ENCODE data around the gene PLA2G4E. TPM values are rescaled to one million over a fixed set of nuclear protein-coding genes. Genes with fewer than 3 reads are reported as not detected.

PLA2G4E gene
- total RNA-seq, 1 donor from 2014 or later: not detected

- no peaks in the 10 kb centered on the region for H3K27me3 ChIP-seq (ENCODE audit: low read depth)
- H3K36me3 ChIP-seq: no peaks in the 10 kb centered on the region
- intact Hi-C loops (cut with micrococcal nuclease): loop anchor here (5.0 kb wide), 1 partner anchor 62 kb away; no protein-coding TSS in a partner anchor
- peaks cover 6% of the 10 kb centered on the region for H3K4me1 ChIP-seq
- TF ChIP-seq CTCF (IDR thresholded peaks at IDR 0.05; ENCODE audit: borderline replicate concordance): no peak
- no peak overlapping the region for H3K4me3 ChIP-seq
- no peak for DNase-seq
- H3K9me3 ChIP-seq (replicated peaks): no peaks in the 10 kb centered on the region
- no peak overlapping the region for H3K27ac ChIP-seq (replicated peaks)
These were observed 30.2 kb downstream of the PLA2G4E start for GRCh38 chr15:41990691-41991090.

DNA sequence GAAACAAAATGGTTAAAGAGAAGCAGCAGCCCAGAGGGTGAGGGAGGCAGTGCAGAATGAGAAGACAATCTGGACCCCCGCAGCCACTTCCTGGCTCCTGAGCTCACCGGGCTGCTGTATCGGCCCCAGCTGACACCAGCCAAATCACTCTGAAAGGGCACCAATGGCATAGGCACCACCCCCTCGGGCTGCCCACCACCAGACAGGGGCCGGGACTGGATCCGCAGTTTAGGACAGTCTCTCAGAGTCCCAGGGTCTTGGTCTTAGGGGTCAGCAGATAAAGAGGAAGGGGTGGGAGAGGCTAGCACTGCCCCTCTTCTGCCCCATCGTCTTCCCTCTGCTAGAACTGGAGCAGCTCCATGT lies 30.6 kb downstream of the PLA2G4E start:
- no peak overlapping the region for H3K27ac ChIP-seq (replicated peaks)
- no peaks in the 10 kb centered on the region for H3K9me3 ChIP-seq (replicated peaks)
- no peaks in the 10 kb centered on the region for H3K36me3 ChIP-seq
- intact Hi-C loops (cut with micrococcal nuclease): loop anchor here (5.0 kb wide), 1 partner anchor 62 kb away; no protein-coding TSS in a partner anchor
- no peaks in the 10 kb centered on the region for H3K27me3 ChIP-seq (ENCODE audit: low read depth)
- H3K4me1 ChIP-seq: peaks cover 6% of the 10 kb centered on the region
- TF ChIP-seq CTCF (IDR thresholded peaks at IDR 0.05; ENCODE audit: borderline replicate concordance): no peak
- no peak for DNase-seq
- H3K4me3 ChIP-seq: no peak overlapping the region

GRCh38 chr15:41989573-41990242 lies 31.1 kb downstream of the PLA2G4E start:
- intact Hi-C loops (cut with micrococcal nuclease): loop anchor here (5.0 kb wide), 1 partner anchor 63 kb away; no protein-coding TSS in a partner anchor
- H3K27ac ChIP-seq (replicated peaks): no peak overlapping the region
- DNase-seq: peak; percentile 82

DNA sequence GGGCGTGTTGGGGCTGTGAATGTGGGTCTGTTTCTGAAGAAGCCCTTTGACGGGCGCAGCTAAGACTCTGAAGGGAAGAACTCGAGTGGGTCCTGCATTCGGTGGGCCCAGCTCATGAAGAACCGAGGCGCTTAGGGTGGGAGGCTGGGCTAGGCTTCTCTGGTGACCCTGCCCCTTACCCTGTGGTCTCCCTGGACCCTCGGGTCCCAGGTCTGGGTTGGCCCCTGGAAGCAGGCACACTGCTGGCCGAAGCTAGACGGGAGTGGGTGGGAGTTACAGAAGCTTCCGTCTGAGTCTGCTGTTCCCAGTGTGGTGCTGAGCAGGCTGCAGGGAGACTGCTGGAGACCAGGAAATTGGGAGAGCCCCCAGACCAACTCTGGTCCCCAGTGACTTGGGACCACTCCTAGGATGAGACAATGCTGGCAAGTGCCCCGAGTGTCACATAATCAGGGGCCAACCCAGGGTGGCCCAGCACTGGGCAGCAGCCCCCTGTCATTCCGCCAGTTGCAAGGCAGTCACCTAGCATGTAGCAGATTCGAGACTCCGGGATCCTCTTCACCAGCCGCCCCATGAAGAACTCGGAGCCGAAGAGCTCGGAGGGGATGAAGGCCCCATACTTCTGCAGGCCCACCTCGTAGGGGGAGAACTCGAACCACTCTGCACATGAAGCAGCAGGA lies 31.8 kb downstream of the PLA2G4E start:
- no peak overlapping the region for H3K4me3 ChIP-seq
- no peak for DNase-seq
- H3K27ac ChIP-seq (replicated peaks): no peak overlapping the region
- peaks cover 6% of the 10 kb centered on the region for H3K4me1 ChIP-seq
- TF ChIP-seq CTCF (IDR thresholded peaks at IDR 0.05; ENCODE audit: borderline replicate concordance): no peak
- no peaks in the 10 kb centered on the region for H3K27me3 ChIP-seq (ENCODE audit: low read depth)
- no peaks in the 10 kb centered on the region for H3K36me3 ChIP-seq
- intact Hi-C loops (cut with micrococcal nuclease): no loop called here
- no peaks in the 10 kb centered on the region for H3K9me3 ChIP-seq (replicated peaks)

More at GRCh38 chr15:41989573-41990242, 31.1 kb downstream of the PLA2G4E start:
- H3K9me3 ChIP-seq (replicated peaks): no peaks in the 10 kb centered on the region
- H3K36me3 ChIP-seq: no peaks in the 10 kb centered on the region
- peaks cover 6% of the 10 kb centered on the region for H3K4me1 ChIP-seq
- no peak overlapping the region for H3K4me3 ChIP-seq
- TF ChIP-seq CTCF (IDR thresholded peaks at IDR 0.05; ENCODE audit: borderline replicate concordance): peak; percentile 99
- no peaks in the 10 kb centered on the region for H3K27me3 ChIP-seq (ENCODE audit: low read depth)

DNA sequence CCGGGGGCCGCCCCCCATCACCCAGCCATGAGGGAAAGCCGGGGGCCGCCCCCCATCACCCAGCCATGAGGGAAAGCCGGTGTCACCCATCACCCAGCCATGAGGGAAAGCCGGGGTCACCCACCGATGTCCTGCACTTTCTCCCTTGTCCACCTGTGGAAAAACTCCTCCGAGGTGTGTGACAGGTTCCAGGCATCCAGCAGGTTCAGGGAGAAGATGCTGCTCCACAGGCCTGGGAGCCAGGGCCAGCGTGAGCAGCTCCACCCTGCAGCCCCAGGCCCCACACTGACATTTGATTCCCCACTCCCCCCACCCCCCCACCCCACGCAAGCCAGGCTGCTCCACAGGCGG lies 32.9 kb downstream of the PLA2G4E start:
- no peaks in the 10 kb centered on the region for H3K4me1 ChIP-seq
- no peak overlapping the region for H3K27ac ChIP-seq (replicated peaks)
- no peaks in the 10 kb centered on the region for H3K27me3 ChIP-seq (ENCODE audit: low read depth)
- no peak for DNase-seq
- H3K9me3 ChIP-seq (replicated peaks): no peaks in the 10 kb centered on the region
- TF ChIP-seq CTCF (IDR thresholded peaks at IDR 0.05; ENCODE audit: borderline replicate concordance): no peak
- no peaks in the 10 kb centered on the region for H3K36me3 ChIP-seq
- no peak overlapping the region for H3K4me3 ChIP-seq
- intact Hi-C loops (cut with micrococcal nuclease): no loop called here
